WTC11 (cell line): Measurements from ENCODE around the gene CHMP5. TPM values are rescaled to one million over a fixed set of nuclear protein-coding genes. Genes with fewer than 3 reads are reported as not detected.
A peak's percentile ranks its signal among the peaks of the same experiment; 100 is the strongest.

Source experiments
- ATAC-seq: fragments of 200-7000 bp; cut with Tn5 transposase; 2 replicates; pipeline ENCODE4 v1.10.0; 2021; ENCODE audit warnings: mild to moderate bottlenecking, moderate library complexity
- CTCF ChIA-PET: fragments of 300-600 bp; sonication (Branson Sonifier 250); formaldehyde crosslinking; loops from one replicate; lab custom pipeline; 2021; ENCODE audit warnings: antibody characterized with exemption; lab: Charles Lee
- POLR2A ChIA-PET: fragments of 350-600 bp; sonication (Branson Sonifier 250); formaldehyde crosslinking; loops from one replicate; lab custom pipeline; 2021; ENCODE audit warnings: antibody characterized with exemption; lab: Charles Lee
- DNase-seq: peaks from one replicate; pipeline ENCODE4 v3.0.0; 2021; ENCODE audit warnings: low spot score
- H3K27ac Mint-ChIP-seq: 2 replicates; pipeline ENCODE4 v1.8.0; 2021; ENCODE audit warnings: mixed read lengths
- H3K27me3 Mint-ChIP-seq: 2 replicates; pipeline ENCODE4 v1.8.0; 2021; ENCODE audit warnings: low read depth, mild to moderate bottlenecking, moderate library complexity, mixed read lengths
- H3K36me3 Mint-ChIP-seq: 2 replicates; pipeline ENCODE4 v1.8.0; 2021; ENCODE audit warnings: mixed read lengths
- H3K4me1 Mint-ChIP-seq: 2 replicates; pipeline ENCODE4 v1.8.0; 2022; ENCODE audit warnings: mixed read lengths
- H3K4me3 Mint-ChIP-seq: 2 replicates; pipeline ENCODE4 v1.8.0; 2021; ENCODE audit warnings: mild to moderate bottlenecking, moderate library complexity, mixed read lengths
- H3K9me3 Mint-ChIP-seq: 2 replicates; pipeline ENCODE4 v1.8.0; 2021; ENCODE audit warnings: mixed read lengths
- ATF1 ChIP-seq: sonication (generic); formaldehyde crosslinking; IDR thresholded peaks from 2 replicates; pipeline ENCODE4 v1.8.1; 2023; ENCODE audit warnings: mild to moderate bottlenecking, moderate library complexity, missing genetic modification reagents
- GRHL2 ChIP-seq: fragments of 250-450 bp; sonication (Bioruptor Pico); IDR thresholded peaks from 2 replicates; pipeline ENCODE4 v1.8.0; 2022; ENCODE audit warnings: mild to moderate bottlenecking, moderate library complexity; ENCODE audit not compliant: insufficient replicate concordance, severe bottlenecking
- IRF2 ChIP-seq: sonication (generic); formaldehyde crosslinking; IDR thresholded peaks from 2 replicates; pipeline ENCODE4 v1.8.0; 2022; ENCODE audit warnings: low read depth, missing genetic modification reagents, borderline replicate concordance
- JUN ChIP-seq: sonication (generic); formaldehyde crosslinking; IDR thresholded peaks from 2 replicates; pipeline ENCODE4 v1.8.0; 2023; ENCODE audit warnings: mild to moderate bottlenecking, missing genetic modification reagents
- MYBL2 ChIP-seq: sonication (generic); formaldehyde crosslinking; IDR thresholded peaks from 2 replicates; pipeline ENCODE4 v1.8.1; 2023; ENCODE audit warnings: mild to moderate bottlenecking, moderate library complexity, missing genetic modification reagents
- ZBTB21 ChIP-seq: sonication (generic); formaldehyde crosslinking; IDR thresholded peaks from 2 replicates; pipeline ENCODE4 v1.8.1; 2023; ENCODE audit warnings: mild to moderate bottlenecking, missing genetic modification reagents, borderline replicate concordance
- ZNF138 ChIP-seq: sonication (generic); formaldehyde crosslinking; conservative IDR thresholded peaks from 2 replicates; pipeline ENCODE4 v1.8.1; 2022; ENCODE audit warnings: mild to moderate bottlenecking, moderate library complexity, missing genetic modification reagents
- total RNA-seq: library from RNA; stranded (reverse); gene quantifications from 3 replicates; pipeline ENCODE4 v1.2.3, GENCODE V29; 2021
- TF ChIP-seq, protein P1 (sequence below): fragments of 200-600 bp; IDR thresholded peaks from 2 replicates; pipeline ENCODE4 v1.8.0; 2022; ENCODE audit warnings: antibody characterized with exemption
- TF ChIP-seq, protein P2 (sequence below): sonication (generic); formaldehyde crosslinking; IDR thresholded peaks from 2 replicates; pipeline ENCODE4 v1.8.1; 2022; ENCODE audit warnings: mild to moderate bottlenecking, moderate library complexity, missing genetic modification reagents
- TF ChIP-seq, protein P3 (sequence below): sonication (generic); formaldehyde crosslinking; IDR thresholded peaks from 2 replicates; pipeline ENCODE4 v1.8.1; 2022; ENCODE audit warnings: missing genetic modification reagents, borderline replicate concordance
- TF ChIP-seq, protein P4 (sequence below): fragments of 250-450 bp; sonication (Bioruptor Pico); IDR thresholded peaks from 2 replicates; pipeline ENCODE4 v1.9.0; 2021; ENCODE audit warnings: mild to moderate bottlenecking
- TF ChIP-seq, protein P5 (sequence below): sonication (generic); formaldehyde crosslinking; IDR thresholded peaks from 2 replicates; pipeline ENCODE4 v1.8.1; 2023; ENCODE audit warnings: mild to moderate bottlenecking, missing genetic modification reagents

CHMP5 gene
- total RNA-seq, 1 experiment from 2014 or later = 46.2 TPM

DNA sequence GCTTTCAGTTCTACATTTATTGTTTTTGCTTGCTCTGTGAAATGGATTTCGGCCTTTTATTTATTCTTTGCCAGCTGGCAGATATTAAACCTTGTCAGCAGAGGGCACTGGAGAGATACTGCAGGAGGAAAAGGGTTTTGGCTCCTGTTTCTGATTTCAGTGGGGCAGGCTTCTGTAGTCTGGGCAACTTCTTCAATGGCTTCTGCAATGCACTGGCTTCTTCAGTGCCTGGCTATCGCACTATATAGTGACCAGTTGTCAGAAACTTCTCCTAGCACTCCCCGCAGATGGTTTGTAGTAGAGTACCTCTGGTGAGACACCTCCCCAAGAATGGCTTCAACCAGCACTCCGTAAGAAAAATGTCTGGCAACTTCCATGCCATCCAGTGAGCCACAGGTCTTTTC, 22.2 kb downstream of the CHMP5 start:
- TF ChIP-seq, protein P1, sequence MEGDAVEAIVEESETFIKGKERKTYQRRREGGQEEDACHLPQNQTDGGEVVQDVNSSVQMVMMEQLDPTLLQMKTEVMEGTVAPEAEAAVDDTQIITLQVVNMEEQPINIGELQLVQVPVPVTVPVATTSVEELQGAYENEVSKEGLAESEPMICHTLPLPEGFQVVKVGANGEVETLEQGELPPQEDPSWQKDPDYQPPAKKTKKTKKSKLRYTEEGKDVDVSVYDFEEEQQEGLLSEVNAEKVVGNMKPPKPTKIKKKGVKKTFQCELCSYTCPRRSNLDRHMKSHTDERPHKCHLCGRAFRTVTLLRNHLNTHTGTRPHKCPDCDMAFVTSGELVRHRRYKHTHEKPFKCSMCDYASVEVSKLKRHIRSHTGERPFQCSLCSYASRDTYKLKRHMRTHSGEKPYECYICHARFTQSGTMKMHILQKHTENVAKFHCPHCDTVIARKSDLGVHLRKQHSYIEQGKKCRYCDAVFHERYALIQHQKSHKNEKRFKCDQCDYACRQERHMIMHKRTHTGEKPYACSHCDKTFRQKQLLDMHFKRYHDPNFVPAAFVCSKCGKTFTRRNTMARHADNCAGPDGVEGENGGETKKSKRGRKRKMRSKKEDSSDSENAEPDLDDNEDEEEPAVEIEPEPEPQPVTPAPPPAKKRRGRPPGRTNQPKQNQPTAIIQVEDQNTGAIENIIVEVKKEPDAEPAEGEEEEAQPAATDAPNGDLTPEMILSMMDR = 0 out of 2 replicates have a peak, but pooled peaks have one; percentile 20
- TF ChIP-seq ZBTB21 (CRISPR knock-in tag) = no peak
- TF ChIP-seq, protein P2, sequence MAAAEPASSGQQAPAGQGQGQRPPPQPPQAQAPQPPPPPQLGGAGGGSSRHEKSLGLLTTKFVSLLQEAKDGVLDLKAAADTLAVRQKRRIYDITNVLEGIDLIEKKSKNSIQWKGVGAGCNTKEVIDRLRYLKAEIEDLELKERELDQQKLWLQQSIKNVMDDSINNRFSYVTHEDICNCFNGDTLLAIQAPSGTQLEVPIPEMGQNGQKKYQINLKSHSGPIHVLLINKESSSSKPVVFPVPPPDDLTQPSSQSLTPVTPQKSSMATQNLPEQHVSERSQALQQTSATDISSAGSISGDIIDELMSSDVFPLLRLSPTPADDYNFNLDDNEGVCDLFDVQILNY (CRISPR knock-in tag) = no peak
- TF ChIP-seq ZNF138 (CRISPR knock-in tag) = no peak
- TF ChIP-seq, protein P3, sequence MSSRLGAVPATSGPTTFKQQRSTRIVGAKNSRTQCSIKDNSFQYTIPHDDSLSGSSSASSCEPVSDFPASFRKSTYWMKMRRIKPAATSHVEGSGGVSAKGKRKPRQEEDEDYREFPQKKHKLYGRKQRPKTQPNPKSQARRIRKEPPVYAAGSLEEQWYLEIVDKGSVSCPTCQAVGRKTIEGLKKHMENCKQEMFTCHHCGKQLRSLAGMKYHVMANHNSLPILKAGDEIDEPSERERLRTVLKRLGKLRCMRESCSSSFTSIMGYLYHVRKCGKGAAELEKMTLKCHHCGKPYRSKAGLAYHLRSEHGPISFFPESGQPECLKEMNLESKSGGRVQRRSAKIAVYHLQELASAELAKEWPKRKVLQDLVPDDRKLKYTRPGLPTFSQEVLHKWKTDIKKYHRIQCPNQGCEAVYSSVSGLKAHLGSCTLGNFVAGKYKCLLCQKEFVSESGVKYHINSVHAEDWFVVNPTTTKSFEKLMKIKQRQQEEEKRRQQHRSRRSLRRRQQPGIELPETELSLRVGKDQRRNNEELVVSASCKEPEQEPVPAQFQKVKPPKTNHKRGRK (CRISPR knock-in tag) = no peak
- TF ChIP-seq, protein P4, sequence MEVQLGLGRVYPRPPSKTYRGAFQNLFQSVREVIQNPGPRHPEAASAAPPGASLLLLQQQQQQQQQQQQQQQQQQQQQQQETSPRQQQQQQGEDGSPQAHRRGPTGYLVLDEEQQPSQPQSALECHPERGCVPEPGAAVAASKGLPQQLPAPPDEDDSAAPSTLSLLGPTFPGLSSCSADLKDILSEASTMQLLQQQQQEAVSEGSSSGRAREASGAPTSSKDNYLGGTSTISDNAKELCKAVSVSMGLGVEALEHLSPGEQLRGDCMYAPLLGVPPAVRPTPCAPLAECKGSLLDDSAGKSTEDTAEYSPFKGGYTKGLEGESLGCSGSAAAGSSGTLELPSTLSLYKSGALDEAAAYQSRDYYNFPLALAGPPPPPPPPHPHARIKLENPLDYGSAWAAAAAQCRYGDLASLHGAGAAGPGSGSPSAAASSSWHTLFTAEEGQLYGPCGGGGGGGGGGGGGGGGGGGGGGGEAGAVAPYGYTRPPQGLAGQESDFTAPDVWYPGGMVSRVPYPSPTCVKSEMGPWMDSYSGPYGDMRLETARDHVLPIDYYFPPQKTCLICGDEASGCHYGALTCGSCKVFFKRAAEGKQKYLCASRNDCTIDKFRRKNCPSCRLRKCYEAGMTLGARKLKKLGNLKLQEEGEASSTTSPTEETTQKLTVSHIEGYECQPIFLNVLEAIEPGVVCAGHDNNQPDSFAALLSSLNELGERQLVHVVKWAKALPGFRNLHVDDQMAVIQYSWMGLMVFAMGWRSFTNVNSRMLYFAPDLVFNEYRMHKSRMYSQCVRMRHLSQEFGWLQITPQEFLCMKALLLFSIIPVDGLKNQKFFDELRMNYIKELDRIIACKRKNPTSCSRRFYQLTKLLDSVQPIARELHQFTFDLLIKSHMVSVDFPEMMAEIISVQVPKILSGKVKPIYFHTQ (CRISPR knock-in tag) = no peak
- ChIA-PET CTCF (interaction anchor here (0.6 to 2.7 kb wide), 9 partner anchors 9 to 262 kb away, joined by 3 to 16 read pairs (median 3); partner anchors contain the start of gene DNAJA1), POLR2A (interaction anchor here (0.6 kb wide), 1 partner anchor 14 kb away, joined by 4 read pairs; no protein-coding TSS in a partner anchor)
- Mint-ChIP-seq H3K27ac (peak overlapping the region; percentile 38; the same call in 1 of the 2 replicates), H3K27me3 (no peaks in the 10 kb centered on the region), H3K4me3 (no peak overlapping the region), H3K9me3 (no peaks in the 10 kb centered on the region), H3K4me1 (peaks cover 8% of the 10 kb centered on the region), H3K36me3 (peaks cover 2% of the 10 kb centered on the region; the same call in 1 of the 2 replicates)
- ATAC-seq (peak; percentile 41), DNase-seq (no peak)

DNA sequence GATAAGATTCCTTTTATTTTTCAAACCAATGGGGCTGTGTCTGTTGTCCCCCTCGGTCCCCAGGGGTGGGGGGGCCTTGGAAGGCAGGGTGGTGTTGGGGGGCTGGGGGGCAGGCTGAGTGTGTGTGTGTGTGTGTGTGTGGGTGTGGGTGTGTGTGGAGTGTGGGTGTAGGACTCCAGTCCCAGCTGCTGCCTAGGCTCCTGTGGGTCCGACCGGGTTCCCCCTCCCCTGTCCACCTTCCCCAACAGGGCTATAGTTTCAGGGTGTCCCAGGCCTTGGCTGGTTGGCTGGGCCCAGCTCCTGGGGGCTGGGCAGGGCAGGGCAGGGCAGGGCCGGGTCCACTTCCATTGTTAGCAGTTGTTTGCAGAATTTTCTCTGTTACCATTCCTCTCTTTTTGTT, 23.4 kb downstream of the CHMP5 start:
- H3K9me3 Mint-ChIP-seq = no peaks in the 10 kb centered on the region
- TF ChIP-seq ATF1 (no peak), MYBL2 (no peak), IRF2 (CRISPR knock-in tag) (no peak), GRHL2 (CRISPR knock-in tag) (no peak), JUN (CRISPR knock-in tag) (no peak)
- TF ChIP-seq, protein P1 = no peak
- TF ChIP-seq, protein P5, sequence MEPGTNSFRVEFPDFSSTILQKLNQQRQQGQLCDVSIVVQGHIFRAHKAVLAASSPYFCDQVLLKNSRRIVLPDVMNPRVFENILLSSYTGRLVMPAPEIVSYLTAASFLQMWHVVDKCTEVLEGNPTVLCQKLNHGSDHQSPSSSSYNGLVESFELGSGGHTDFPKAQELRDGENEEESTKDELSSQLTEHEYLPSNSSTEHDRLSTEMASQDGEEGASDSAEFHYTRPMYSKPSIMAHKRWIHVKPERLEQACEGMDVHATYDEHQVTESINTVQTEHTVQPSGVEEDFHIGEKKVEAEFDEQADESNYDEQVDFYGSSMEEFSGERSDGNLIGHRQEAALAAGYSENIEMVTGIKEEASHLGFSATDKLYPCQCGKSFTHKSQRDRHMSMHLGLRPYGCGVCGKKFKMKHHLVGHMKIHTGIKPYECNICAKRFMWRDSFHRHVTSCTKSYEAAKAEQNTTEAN (CRISPR knock-in tag) = no peak
- no peaks in the 10 kb centered on the region for H3K36me3 Mint-ChIP-seq
- no peaks in the 10 kb centered on the region for H3K27me3 Mint-ChIP-seq
- no peak overlapping the region for H3K27ac Mint-ChIP-seq
- ATAC-seq (no peak), DNase-seq (no peak)
- H3K4me3 Mint-ChIP-seq = no peak overlapping the region
- H3K4me1 Mint-ChIP-seq = peaks cover 14% of the 10 kb centered on the region
- ChIA-PET POLR2A (no interaction called here), CTCF (interaction anchor here (0.7 to 2.7 kb wide), 3 partner anchors 165 to 179 kb away, joined by 3 to 16 read pairs (median 15); no protein-coding TSS in a partner anchor)
